ENCODE data around the gene LGR5.

DNA sequence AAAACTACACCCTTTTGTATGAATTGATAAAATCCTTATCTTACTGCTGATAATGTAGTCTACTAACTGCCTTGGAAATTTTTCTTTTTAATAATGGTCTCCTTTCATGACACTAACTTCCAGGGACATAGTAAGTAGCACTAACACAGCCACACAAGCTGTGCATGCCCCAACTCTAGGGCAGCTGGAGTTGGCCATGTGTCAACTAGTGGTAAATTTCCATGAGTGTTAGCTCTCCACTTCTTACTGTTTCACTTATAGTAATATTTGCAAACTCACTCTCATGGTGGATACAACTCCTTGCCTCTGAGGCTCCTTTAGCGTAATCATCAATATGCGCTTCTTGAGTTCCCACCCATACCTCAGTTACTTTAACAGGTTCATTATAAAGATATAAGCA, 38.0 kb downstream of the LGR5 start:
- TF ChIP-seq, protein P1, sequence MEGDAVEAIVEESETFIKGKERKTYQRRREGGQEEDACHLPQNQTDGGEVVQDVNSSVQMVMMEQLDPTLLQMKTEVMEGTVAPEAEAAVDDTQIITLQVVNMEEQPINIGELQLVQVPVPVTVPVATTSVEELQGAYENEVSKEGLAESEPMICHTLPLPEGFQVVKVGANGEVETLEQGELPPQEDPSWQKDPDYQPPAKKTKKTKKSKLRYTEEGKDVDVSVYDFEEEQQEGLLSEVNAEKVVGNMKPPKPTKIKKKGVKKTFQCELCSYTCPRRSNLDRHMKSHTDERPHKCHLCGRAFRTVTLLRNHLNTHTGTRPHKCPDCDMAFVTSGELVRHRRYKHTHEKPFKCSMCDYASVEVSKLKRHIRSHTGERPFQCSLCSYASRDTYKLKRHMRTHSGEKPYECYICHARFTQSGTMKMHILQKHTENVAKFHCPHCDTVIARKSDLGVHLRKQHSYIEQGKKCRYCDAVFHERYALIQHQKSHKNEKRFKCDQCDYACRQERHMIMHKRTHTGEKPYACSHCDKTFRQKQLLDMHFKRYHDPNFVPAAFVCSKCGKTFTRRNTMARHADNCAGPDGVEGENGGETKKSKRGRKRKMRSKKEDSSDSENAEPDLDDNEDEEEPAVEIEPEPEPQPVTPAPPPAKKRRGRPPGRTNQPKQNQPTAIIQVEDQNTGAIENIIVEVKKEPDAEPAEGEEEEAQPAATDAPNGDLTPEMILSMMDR (IDR thresholded peaks at IDR 0.05; ENCODE audit: low read depth, low read length): no peak
- TF ChIP-seq EZH2phosphoT487 (IDR thresholded peaks at IDR 0.05; ENCODE audit: low read depth): no peak

Measured in OCI-LY3 (cell line).